Suprapubic skin (tissue), 4 donors: ENCODE results near the gene DRD4. TPM values are rescaled to one million over a fixed set of nuclear protein-coding genes. Genes with fewer than 3 reads are reported as not detected.

ENCODE experiments used
- DNase-seq, 2 donors: peaks; one replicate each; pipeline ENCODE4 v3.0.0-alpha.2; 2019; ENCODE audit warnings: low spot score in 2 of 2
- H3K27ac ChIP-seq: fragments of 200-600 bp; sonication (generic); one replicate; pipeline ENCODE4 v1.5.1; 2019
- H3K27me3 ChIP-seq: fragments of 200-600 bp; sonication (generic); one replicate; pipeline ENCODE4 v1.5.1; 2019
- H3K36me3 ChIP-seq: fragments of 200-600 bp; sonication (generic); one replicate; pipeline ENCODE4 v1.5.1; 2019
- H3K4me1 ChIP-seq: fragments of 200-600 bp; sonication (generic); one replicate; pipeline ENCODE4 v1.5.1; 2019
- H3K4me3 ChIP-seq: fragments of 200-600 bp; sonication (generic); one replicate; pipeline ENCODE4 v1.5.1; 2019; ENCODE audit warnings: mild to moderate bottlenecking
- H3K9me3 ChIP-seq: fragments of 200-600 bp; sonication (generic); one replicate; pipeline ENCODE4 v1.5.1; 2019
- CTCF ChIP-seq, 2 donors: fragments of 200-600 bp in 1 of 2; fragments of 450-650 bp in 1 of 2; sonication (generic) in 1 of 2; IDR thresholded peaks; one replicate each; pipeline ENCODE4 v1.5.1; 2016 to 2019; ENCODE audit warnings: antibody characterized with exemption in 2 of 2, mild to moderate bottlenecking in 1 of 2, moderate library complexity in 1 of 2
- EP300 ChIP-seq: sonication (generic); formaldehyde crosslinking; IDR thresholded peaks from one replicate; pipeline ENCODE4 v1.6.1; 2017; ENCODE audit warnings: antibody characterized with exemption
- POLR2A ChIP-seq, 2 donors: fragments of 450-650 bp; IDR thresholded peaks; one replicate each; pipeline ENCODE4 v1.6.1; 2017; ENCODE audit warnings: antibody characterized with exemption in 2 of 2, mild to moderate bottlenecking in 2 of 2, moderate library complexity in 2 of 2
- POLR2AphosphoS5 ChIP-seq, 3 donors: sonication (generic); formaldehyde crosslinking; IDR thresholded peaks; one replicate each; pipeline ENCODE4 v1.6.1; 2017; ENCODE audit warnings: antibody characterized with exemption in 3 of 3
- WGBS: methylation state at CpG from one replicate; pipeline ENCODE4 v1.1.5; 2018; 5-methylcytosine and 5-hydroxymethylcytosine counted together
- total RNA-seq, 4 donors: library from RNA; depleted of rRNA; stranded (reverse); fragments of >200 nt; gene quantifications; one replicate each; pipeline ENCODE4 v1.1.0, GENCODE V29; 2016

DRD4 gene
- total RNA-seq, 4 donors from 2014 or later = 0.97 to 1.2 TPM; not detected in 2

GRCh38 chr11:655036-655726, 18.1 kb downstream of the DRD4 start:
- H3K9me3 ChIP-seq = no peaks in the 10 kb centered on the region
- H3K27me3 ChIP-seq = no peaks in the 10 kb centered on the region
- 91% methylated on average over 30 of the region's 30 CpGs for WGBS
- H3K4me3 ChIP-seq = no peak overlapping the region
- no peak for DNase-seq
- TF ChIP-seq CTCF (IDR thresholded peaks at IDR 0.05) (no peak), POLR2AphosphoS5 (IDR thresholded peaks at IDR 0.05) (no peak), POLR2A (IDR thresholded peaks at IDR 0.05) (no peak), EP300 (no peak)
- H3K36me3 ChIP-seq = peaks cover 44% of the 10 kb centered on the region
- H3K4me1 ChIP-seq = peaks cover 11% of the 10 kb centered on the region
- H3K27ac ChIP-seq = no peak overlapping the region

GRCh38 chr11:656426-656825, 19.4 kb downstream of the DRD4 start:
- 94% methylated on average over 13 of the region's 14 CpGs for WGBS
- H3K4me1 ChIP-seq = peaks cover 11% of the 10 kb centered on the region
- no peak overlapping the region for H3K4me3 ChIP-seq
- H3K27ac ChIP-seq = no peak overlapping the region
- no peaks in the 10 kb centered on the region for H3K27me3 ChIP-seq
- TF ChIP-seq POLR2AphosphoS5 (IDR thresholded peaks at IDR 0.05) (no peak), POLR2A (IDR thresholded peaks at IDR 0.05) (no peak), CTCF (IDR thresholded peaks at IDR 0.05) (no peak), EP300 (no peak)
- peaks cover 41% of the 10 kb centered on the region for H3K36me3 ChIP-seq
- no peaks in the 10 kb centered on the region for H3K9me3 ChIP-seq
- no peak for DNase-seq

- H3K27ac ChIP-seq = no peak overlapping the region
- H3K27me3 ChIP-seq = no peaks in the 10 kb centered on the region
- H3K4me3 ChIP-seq = no peak overlapping the region
- H3K9me3 ChIP-seq = no peaks in the 10 kb centered on the region
- peaks cover 43% of the 10 kb centered on the region for H3K36me3 ChIP-seq
- peaks cover 11% of the 10 kb centered on the region for H3K4me1 ChIP-seq
- no peak for TF ChIP-seq POLR2AphosphoS5 (IDR thresholded peaks at IDR 0.05)
- no peak for TF ChIP-seq EP300
- TF ChIP-seq POLR2A (IDR thresholded peaks at IDR 0.05) = no peak
- TF ChIP-seq CTCF (IDR thresholded peaks at IDR 0.05) = no peak
- no peak for DNase-seq
- 88% methylated on average over 7 of the region's 7 CpGs for WGBS
Observed at GRCh38 chr11:656866-657265, 19.8 kb downstream of the DRD4 start.

GRCh38 chr11:657691-658126, 20.6 kb downstream of the DRD4 start:
- WGBS = 95% methylated on average over 10 of the region's 14 CpGs
- Histone ChIP-seq H3K27me3 (no peaks in the 10 kb centered on the region), H3K36me3 (peaks cover 47% of the 10 kb centered on the region), H3K4me1 (peaks cover 11% of the 10 kb centered on the region), H3K9me3 (no peaks in the 10 kb centered on the region), H3K27ac (no peak overlapping the region), H3K4me3 (no peak overlapping the region)
- TF ChIP-seq POLR2A (IDR thresholded peaks at IDR 0.05) = no peak
- no peak for TF ChIP-seq POLR2AphosphoS5 (IDR thresholded peaks at IDR 0.05)
- TF ChIP-seq CTCF (IDR thresholded peaks at IDR 0.05) = no peak
- TF ChIP-seq EP300 = no peak
- no peak for DNase-seq

GRCh38 chr11:659532-660085, 22.5 kb downstream of the DRD4 start:
- Histone ChIP-seq H3K4me3 (no peak overlapping the region), H3K27me3 (no peaks in the 10 kb centered on the region), H3K36me3 (peaks cover 38% of the 10 kb centered on the region), H3K9me3 (no peaks in the 10 kb centered on the region), H3K4me1 (peaks cover 11% of the 10 kb centered on the region), H3K27ac (no peak overlapping the region)
- no peak for DNase-seq
- 86% methylated on average over 16 of the region's 16 CpGs for WGBS
- no peak for TF ChIP-seq POLR2A (IDR thresholded peaks at IDR 0.05)
- no peak for TF ChIP-seq POLR2AphosphoS5 (IDR thresholded peaks at IDR 0.05)
- TF ChIP-seq EP300 = no peak
